GM23338 (cell line): ENCODE results near the gene HRH2. TPM values are rescaled to one million over a fixed set of nuclear protein-coding genes. Genes with fewer than 3 reads are reported as not detected.

Source experiments
- ATAC-seq: fragments of 200-7000 bp; cut with Tn5 transposase; 3 replicates; pipeline ENCODE4 v1.9.1; 2020
- DNase-seq: peaks from one replicate; pipeline ENCODE4 v3.0.0-alpha.2; 2015; ENCODE audit warnings: low spot score
- H2AFZ ChIP-seq: fragments of 200-600 bp; sonication (generic); 2 replicates; pipeline ENCODE4 v1.8.0; 2016; ENCODE audit warnings: antibody characterized with exemption, mild to moderate bottlenecking, moderate library complexity
- H3F3A ChIP-seq: fragments of 200-600 bp; sonication (generic); replicated peaks from 2 replicates; pipeline ENCODE4 v1.8.0; 2017; ENCODE audit warnings: antibody characterized with exemption, mixed run types, low read depth
- H3K27ac ChIP-seq: fragments of 200-600 bp; sonication (generic); 2 replicates; pipeline ENCODE4 v1.6.1; 2016; ENCODE audit warnings: low read depth
- H3K27me3 ChIP-seq: fragments of 200-600 bp; sonication (generic); 2 replicates; pipeline ENCODE4 v1.8.0; 2016; ENCODE audit warnings: mild to moderate bottlenecking, mixed run types, moderate library complexity; ENCODE audit not compliant: insufficient read depth
- H3K36me3 ChIP-seq: fragments of 200-600 bp; sonication (generic); 2 replicates; pipeline ENCODE4 v1.8.0; 2016; ENCODE audit warnings: mild to moderate bottlenecking; ENCODE audit not compliant: insufficient read depth
- H3K4me1 ChIP-seq: fragments of 200-600 bp; sonication (generic); 2 replicates; pipeline ENCODE4 v1.8.0; 2016; ENCODE audit warnings: mild to moderate bottlenecking, moderate library complexity; ENCODE audit not compliant: insufficient read depth
- H3K4me2 ChIP-seq: fragments of 200-600 bp; sonication (generic); 2 replicates; pipeline ENCODE4 v1.7.1; 2017; ENCODE audit warnings: mixed run types
- H3K4me3 ChIP-seq: fragments of 200-600 bp; sonication (generic); 2 replicates; pipeline ENCODE4 v1.6.1; 2016; ENCODE audit warnings: mixed run types
- H3K79me2 ChIP-seq: fragments of 200-600 bp; sonication (generic); replicated peaks from 2 replicates; pipeline ENCODE4 v1.8.0; 2017; ENCODE audit warnings: mild to moderate bottlenecking; ENCODE audit not compliant: insufficient read depth
- H3K9me2 ChIP-seq: fragments of 200-600 bp; sonication (generic); 2 replicates; pipeline ENCODE4 v1.8.0; 2017; ENCODE audit not compliant: insufficient read depth
- H4K20me1 ChIP-seq: fragments of 200-600 bp; sonication (generic); replicated peaks from 2 replicates; pipeline ENCODE4 v1.8.0; 2017; ENCODE audit warnings: mild to moderate bottlenecking; ENCODE audit not compliant: insufficient read depth
- H3K27ac Mint-ChIP-seq: 2 replicates; pipeline ENCODE4 v1.8.0; 2020; ENCODE audit warnings: inconsistent platforms, mild to moderate bottlenecking, moderate library complexity, mixed read lengths
- H3K27me3 Mint-ChIP-seq: 3 replicates; pipeline ENCODE4 v1.8.0; 2022; ENCODE audit warnings: low read depth, mild to moderate bottlenecking, moderate library complexity, mixed read lengths, inconsistent platforms; ENCODE audit not compliant: insufficient read depth, poor library complexity
- H3K36me3 Mint-ChIP-seq: 3 replicates; pipeline ENCODE4 v1.8.0; 2021; ENCODE audit warnings: low read depth, mild to moderate bottlenecking, inconsistent platforms, moderate library complexity, mixed read lengths
- H3K4me1 Mint-ChIP-seq: 3 replicates; pipeline ENCODE4 v1.8.0; 2020; ENCODE audit warnings: mild to moderate bottlenecking, inconsistent platforms, mixed read lengths
- H3K4me3 Mint-ChIP-seq: 3 replicates; pipeline ENCODE4 v1.8.0; 2021; ENCODE audit warnings: moderate library complexity, mild to moderate bottlenecking, inconsistent platforms, mixed read lengths
- H3K9me3 Mint-ChIP-seq: 3 replicates; pipeline ENCODE4 v1.8.0; 2020; ENCODE audit warnings: moderate library complexity, mild to moderate bottlenecking, inconsistent platforms, mixed read lengths
- CTCF ChIP-seq, 2 experiments: fragments of 200-600 bp in 1 of 2; sonication (generic) in 1 of 2; conservative IDR thresholded peaks; 2 replicates each; pipeline versions ENCODE4 v1.5.1 to v1.6.1; 2016 to 2017; ENCODE audit warnings: antibody characterized with exemption in 2 of 2, low read depth in 2 of 2, mild to moderate bottlenecking in 2 of 2, moderate library complexity in 1 of 2
- EZH2 ChIP-seq: fragments of 200-600 bp; sonication (generic); IDR thresholded peaks from one replicate; pipeline ENCODE4 v1.8.0; 2017; ENCODE audit warnings: antibody characterized with exemption, mild to moderate bottlenecking, low read depth; ENCODE audit not compliant: unreplicated experiment
- EZH2phosphoT487 ChIP-seq: fragments of 200-600 bp; sonication (generic); IDR thresholded peaks from one replicate; pipeline ENCODE4 v1.8.1; 2018; ENCODE audit warnings: antibody characterized with exemption; ENCODE audit not compliant: unreplicated experiment
- POLR2AphosphoS5 ChIP-seq: IDR thresholded peaks from 2 replicates; pipeline ENCODE4 v1.6.1; 2016; ENCODE audit warnings: antibody characterized with exemption, low read depth
- REST ChIP-seq: IDR thresholded peaks from one replicate; pipeline ENCODE4 v1.6.1; 2018; ENCODE audit warnings: antibody characterized with exemption; ENCODE audit not compliant: unreplicated experiment
- ZNF331 ChIP-seq: fragments of 250-450 bp; sonication (Bioruptor Pico); IDR thresholded peaks from 2 replicates; pipeline ENCODE4 v1.5.0; 2020; ENCODE audit warnings: low read depth, mild to moderate bottlenecking, moderate library complexity
- polyA plus RNA-seq: library from polyadenylated mRNA; unstranded; fragments of >200 nt; fragmentation: Nextera tagmentation; extraction: Ambion mirVana; gene quantifications from 2 replicates; pipeline ENCODE4 v1.2.1, GENCODE V29; 2016
- total RNA-seq: library from RNA; depleted of rRNA; stranded (reverse); fragments of >200 nt; shearing (Covaris generic); gene quantifications from 2 replicates; pipeline ENCODE4 v1.2.3, GENCODE V29; 2014

The HRH2 gene
- total and polyA plus RNA-seq, 2 experiments from 2014 or later: 6.8 to 7.0 TPM

GRCh38 chr5:175659546-175660253, 1.8 kb downstream of the HRH2 start (continued):
- TF ChIP-seq CTCF (conservative IDR thresholded peaks at IDR 0.05; ENCODE audit: low read depth in 2 of 2): no peak
- TF ChIP-seq REST: no peak
- TF ChIP-seq EZH2: no peak

- Histone ChIP-seq H3K4me3 (no peak overlapping the region), H3K4me2 (no peak overlapping the region), H3K79me2 (no peaks in the 10 kb centered on the region), H4K20me1 (peaks cover 3% of the 10 kb centered on the region; the same call in 1 of the 2 replicates), H3K36me3 (no peaks in the 10 kb centered on the region), H3F3A (no peaks in the 10 kb centered on the region), H3K4me1 (no peaks in the 10 kb centered on the region), H3K27ac (no peak overlapping the region), H2AFZ (no peak overlapping the region), H3K9me2 (no peaks in the 10 kb centered on the region), H3K27me3 (peaks cover 9% of the 10 kb centered on the region; the same call in 1 of the 2 replicates)
- no peaks in the 10 kb centered on the region; the same call in 2 of the 3 replicates for H3K36me3 Mint-ChIP-seq
- TF ChIP-seq POLR2AphosphoS5: no peak
- peaks cover 4% of the 10 kb centered on the region for H3K4me1 Mint-ChIP-seq
- H3K4me3 Mint-ChIP-seq: no peak overlapping the region
- peaks cover 22% of the 10 kb centered on the region for H3K27me3 Mint-ChIP-seq
- DNase-seq (no peak), ATAC-seq (no peak)
- no peak overlapping the region for H3K27ac Mint-ChIP-seq
- no peaks in the 10 kb centered on the region for H3K9me3 Mint-ChIP-seq
Observed at GRCh38 chr5:175663186-175664184, 5.6 kb downstream of the HRH2 start.

- H3K27me3 Mint-ChIP-seq: peaks cover 12% of the 10 kb centered on the region
- no peak for ATAC-seq
- no peaks in the 10 kb centered on the region for H3K4me1 ChIP-seq
- no peak for DNase-seq
- H3K36me3 ChIP-seq: no peaks in the 10 kb centered on the region
- H3K9me3 Mint-ChIP-seq: no peaks in the 10 kb centered on the region
- H3F3A ChIP-seq: no peaks in the 10 kb centered on the region
- H3K27me3 ChIP-seq: no peaks in the 10 kb centered on the region
- no peak overlapping the region for H3K4me2 ChIP-seq
- H3K27ac ChIP-seq: no peak overlapping the region
- H2AFZ ChIP-seq: no peak overlapping the region
- H3K27ac Mint-ChIP-seq: no peak overlapping the region
- peaks cover 4% of the 10 kb centered on the region for H3K4me1 Mint-ChIP-seq
- H4K20me1 ChIP-seq: no peaks in the 10 kb centered on the region; the same call in 1 of the 2 replicates
- no peak overlapping the region for H3K4me3 ChIP-seq
- H3K36me3 Mint-ChIP-seq: no peaks in the 10 kb centered on the region; the same call in 2 of the 3 replicates
- H3K79me2 ChIP-seq: 0 out of 2 replicates have a peak, but pooled peaks cover 2% of the 10 kb centered on the region
- H3K9me2 ChIP-seq: no peaks in the 10 kb centered on the region
- no peak overlapping the region for H3K4me3 Mint-ChIP-seq
- no peak for TF ChIP-seq ZNF331 (CRISPR knock-in tag)
- no peak for TF ChIP-seq EZH2phosphoT487
- TF ChIP-seq REST: no peak
Observed at GRCh38 chr5:175664723-175665122, 6.9 kb downstream of the HRH2 start.
